HG03378 (cell line): ENCODE results near the gene LILRB4.
"Not testable (repeated sequence)": the region's sequence is repeated elsewhere in the genome, so short reads cannot be mapped to it uniquely, and the experiment has no call there.

Experiments used
- ATAC-seq: cut with Tn5 transposase; IDR thresholded peaks from one replicate; pipeline ENCODE4 v1.9.1; 2021; ENCODE audit warnings: mild to moderate bottlenecking, moderate library complexity; ENCODE audit not compliant: unreplicated experiment

LILRB4 gene

DNA sequence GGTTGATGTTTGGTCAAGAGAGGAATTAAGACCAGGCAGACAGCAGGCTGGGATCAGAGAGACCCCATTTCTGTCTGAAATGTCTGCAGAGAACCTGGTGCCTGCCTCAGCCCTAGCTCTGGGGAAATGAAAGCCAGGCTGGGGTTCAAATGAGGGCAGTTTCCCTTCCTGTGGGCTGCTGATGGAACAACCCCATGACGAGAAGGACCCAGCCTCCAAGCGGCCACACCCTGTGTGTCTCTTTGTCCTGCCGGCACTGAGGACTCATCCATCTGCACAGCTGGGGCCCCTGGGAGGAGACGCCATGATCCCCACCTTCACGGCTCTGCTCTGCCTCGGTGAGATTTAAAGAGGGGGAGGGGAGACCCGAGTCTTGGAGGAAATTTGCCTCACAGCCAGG is at the start of gene LILRB4:
Gene LILRB4, plus strand, starts transcription at position 256 of the 400 bp plus-strand sequence. Its CDS starts 49 bp downstream, at position 305.
- no peak for ATAC-seq

GRCh38 chr19:54614726-54615125 is 48.1 kb upstream of the LILRB4 start:
- no peak for ATAC-seq

DNA sequence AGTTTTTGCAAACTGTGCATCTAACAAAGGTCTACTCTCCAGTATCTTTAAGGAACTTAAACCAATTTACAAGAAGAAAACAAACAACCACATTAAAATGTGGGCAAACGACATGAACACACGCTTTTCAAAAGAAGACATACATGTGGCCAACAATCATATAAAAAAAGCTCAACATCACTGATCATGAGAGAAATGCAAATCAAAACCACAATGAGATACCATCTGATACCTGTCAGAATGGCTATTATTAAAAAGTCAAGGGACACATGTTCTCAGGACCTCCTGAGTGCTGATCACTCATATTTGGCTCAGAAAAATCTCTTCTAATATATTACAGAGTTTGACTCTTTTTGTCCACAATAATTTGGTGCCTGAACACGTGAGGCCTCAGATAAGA is 46.7 kb upstream of the LILRB4 start:
- ATAC-seq: peak; percentile 39

DNA sequence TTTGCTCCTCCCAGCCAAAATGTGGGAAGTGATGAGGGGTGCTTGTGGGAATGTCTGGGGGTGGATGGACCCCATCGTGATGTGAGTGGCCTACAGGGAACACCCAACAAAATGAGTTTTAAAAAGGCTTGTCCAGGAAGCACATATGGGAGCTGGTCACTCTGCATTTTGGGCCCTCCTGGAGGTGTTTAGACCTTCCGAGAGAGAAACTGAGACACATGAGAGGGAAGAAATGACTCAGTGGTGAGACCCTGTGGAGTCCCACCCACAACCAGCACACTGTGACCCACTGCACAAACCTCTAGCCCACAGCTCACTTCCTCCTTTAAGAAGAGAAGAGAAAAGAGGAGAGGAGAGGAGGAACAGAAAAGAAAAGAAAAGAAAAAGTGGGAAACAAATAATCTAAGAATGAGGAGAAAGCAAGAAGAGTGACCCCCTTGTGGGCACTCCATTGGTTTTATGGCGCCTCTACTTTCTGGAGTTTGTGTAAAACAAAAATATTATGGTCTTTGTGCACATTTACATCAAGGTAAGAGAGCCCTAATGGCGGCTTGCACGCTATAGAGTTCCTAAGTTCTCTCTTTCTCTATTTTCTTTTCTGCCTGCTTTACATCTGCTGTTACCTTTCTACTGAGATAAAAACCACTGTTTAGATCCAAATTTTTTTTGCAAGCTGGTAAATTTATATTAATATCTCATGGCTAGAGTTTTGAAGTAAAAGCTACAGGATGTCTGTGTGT is 45.8 kb upstream of the LILRB4 start:
- ATAC-seq: peak; percentile 79

GRCh38 chr19:54620464-54620863 is 42.3 kb upstream of the LILRB4 start:
- ATAC-seq: no peak

GRCh38 chr19:54622431-54622830 is 40.4 kb upstream of the LILRB4 start:
- no peak for ATAC-seq

DNA sequence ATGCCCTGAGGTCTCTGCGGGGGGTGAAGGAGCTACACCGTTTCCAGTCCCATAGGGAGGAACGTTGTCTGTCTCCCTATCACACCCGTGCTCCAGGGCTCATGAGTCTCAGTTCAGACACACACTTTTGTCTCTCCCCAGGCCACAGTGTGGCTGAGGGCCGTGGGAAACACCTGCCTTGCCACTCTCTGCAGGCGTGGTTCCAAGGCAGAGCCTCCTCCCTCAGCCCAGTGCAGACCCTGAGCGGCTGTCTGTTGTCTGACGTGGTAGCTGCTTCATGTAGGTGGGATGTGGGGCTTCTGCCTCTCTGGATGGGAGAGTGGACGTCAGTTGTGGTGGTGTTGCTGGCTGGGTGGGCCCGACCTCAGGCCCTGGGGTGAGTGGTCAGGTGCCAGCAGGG is 38.6 kb upstream of the LILRB4 start:
- ATAC-seq: not testable (repeated sequence)

DNA sequence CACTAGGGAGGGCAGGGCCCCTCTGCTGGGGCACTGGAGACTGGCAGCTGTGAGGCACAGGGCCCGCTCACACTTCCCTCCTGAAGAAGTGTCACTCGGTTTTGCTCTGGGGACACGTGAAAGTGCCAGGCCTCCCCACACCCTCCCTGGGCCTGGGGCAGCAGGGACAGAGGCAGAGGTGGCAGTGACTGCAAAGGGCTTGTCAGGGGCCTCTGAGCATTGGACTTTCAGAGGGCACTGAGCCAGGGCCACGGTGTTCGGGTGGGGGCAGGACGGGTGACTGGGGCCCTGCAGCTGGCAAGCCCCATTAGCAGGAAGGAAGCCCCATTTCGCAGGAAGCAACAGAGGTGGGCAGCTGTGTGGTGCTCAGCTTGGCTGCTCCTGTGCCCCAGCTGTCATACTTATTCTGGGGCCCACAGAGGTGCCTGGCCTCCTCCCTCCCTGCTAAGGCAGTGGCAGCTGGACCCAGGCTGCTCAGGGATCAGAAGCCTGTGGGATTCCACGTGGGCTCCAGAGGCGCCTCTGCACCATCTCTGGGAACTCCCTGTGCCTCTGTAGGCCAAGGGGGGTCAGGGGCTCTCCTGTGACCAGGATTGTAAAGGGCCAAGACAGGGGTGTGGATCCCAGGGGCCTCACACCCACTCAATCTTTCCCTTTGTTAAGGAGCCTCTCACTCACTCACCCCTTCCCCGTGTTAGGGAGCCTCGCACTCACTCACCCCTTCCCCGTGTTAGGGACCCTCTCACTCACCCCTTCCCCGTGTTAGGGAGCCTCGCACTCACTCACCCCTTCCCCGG is 37.7 kb upstream of the LILRB4 start:
- ATAC-seq: not testable (repeated sequence)

DNA sequence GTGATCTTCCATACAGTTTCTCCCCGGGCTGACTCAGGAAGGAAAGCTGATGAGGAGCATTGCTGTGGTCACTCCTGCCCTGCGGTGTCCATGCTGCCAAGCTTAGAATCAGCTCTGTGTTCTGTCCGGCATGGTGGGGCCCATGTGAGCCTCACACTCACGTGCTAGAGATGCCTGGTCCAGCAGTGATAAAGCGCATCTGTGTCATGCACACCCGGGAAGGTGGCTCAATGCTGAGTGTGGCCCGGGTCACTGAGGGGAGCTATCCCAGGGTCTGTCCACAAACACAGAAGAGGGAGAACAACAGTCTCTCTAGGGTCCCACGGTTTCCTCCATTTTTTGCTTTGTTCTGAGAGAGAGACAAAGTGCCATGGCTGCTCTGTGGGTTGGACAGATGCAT is 36.0 kb upstream of the LILRB4 start:
- ATAC-seq: no peak

DNA sequence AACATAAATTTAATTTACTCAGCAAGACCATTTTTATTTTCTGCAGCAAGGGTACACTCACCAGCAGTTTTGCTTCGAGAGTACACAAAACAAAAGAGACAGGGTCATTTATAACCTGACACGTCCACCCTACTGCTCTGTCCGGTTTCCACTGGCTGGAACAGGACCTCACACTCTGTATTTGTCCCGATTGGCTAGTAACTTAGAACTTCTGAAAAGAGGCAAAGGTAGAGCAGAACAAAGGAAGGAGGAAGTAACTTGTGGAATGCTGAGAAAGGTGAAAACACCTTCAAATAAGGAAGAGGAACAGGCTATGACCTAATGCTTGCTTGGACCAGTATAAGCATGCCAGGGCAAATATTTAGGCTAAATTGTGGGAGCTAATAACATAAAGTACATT is 34.9 kb upstream of the LILRB4 start:
- ATAC-seq: not testable (repeated sequence)

DNA sequence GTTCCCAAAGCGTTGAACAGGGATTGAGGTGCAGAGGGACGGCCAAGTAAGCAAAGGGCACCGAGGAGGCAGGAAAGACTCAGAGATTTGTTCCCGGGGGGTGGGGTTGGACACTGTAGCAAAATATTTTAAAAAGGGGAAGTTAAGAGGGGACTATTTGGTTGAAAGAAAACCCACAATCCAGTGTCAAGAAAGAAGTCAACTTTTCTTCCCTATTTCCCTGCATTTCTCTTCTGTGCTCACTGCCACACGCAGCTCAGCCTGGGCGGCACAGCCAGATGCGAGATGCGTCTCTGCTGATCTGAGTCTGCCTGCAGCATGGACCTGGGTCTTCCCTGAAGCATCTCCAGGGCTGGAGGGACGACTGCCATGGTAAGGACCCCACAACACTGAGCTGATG is 32.5 kb upstream of the LILRB4 start, which contains the start of gene LILRB1:
Gene LILRB1, plus strand, starts transcription at position 223 of the 400 bp plus-strand sequence. CDS start 590 bp downstream, outside the sequence.
- not testable (repeated sequence) for ATAC-seq

GRCh38 chr19:54630782-54631181 is 32.0 kb upstream of the LILRB4 start:
- no peak for ATAC-seq

GRCh38 chr19:54631489-54632337 is 31.1 kb upstream of the LILRB4 start:
- ATAC-seq: not testable (repeated sequence)

GRCh38 chr19:54632517-54632916 is 30.3 kb upstream of the LILRB4 start:
- not testable (repeated sequence) for ATAC-seq

- ATAC-seq: no peak
These were observed 29.4 kb upstream of the LILRB4 start for GRCh38 chr19:54633401-54633800.

DNA sequence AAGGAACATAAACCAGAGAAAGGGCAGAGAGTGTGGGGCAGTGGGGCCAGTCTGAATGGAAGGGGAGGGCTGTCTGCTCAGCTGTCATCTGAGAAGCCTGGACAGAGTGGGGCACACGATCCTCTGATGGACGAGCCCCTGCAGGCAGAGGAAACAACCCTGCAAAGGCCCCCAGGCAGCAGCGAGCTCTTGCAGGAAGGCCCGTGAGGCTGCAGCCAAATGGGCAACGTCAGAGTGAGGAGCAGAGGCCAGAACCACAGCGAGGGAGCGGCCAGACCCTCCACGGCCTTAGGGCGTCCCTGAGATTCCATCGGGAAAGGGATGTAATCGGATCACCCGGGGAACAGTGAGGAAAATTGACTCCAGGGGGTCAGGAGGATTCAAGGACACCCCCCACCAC is 26.7 kb upstream of the LILRB4 start:
- ATAC-seq: not testable (repeated sequence)

DNA sequence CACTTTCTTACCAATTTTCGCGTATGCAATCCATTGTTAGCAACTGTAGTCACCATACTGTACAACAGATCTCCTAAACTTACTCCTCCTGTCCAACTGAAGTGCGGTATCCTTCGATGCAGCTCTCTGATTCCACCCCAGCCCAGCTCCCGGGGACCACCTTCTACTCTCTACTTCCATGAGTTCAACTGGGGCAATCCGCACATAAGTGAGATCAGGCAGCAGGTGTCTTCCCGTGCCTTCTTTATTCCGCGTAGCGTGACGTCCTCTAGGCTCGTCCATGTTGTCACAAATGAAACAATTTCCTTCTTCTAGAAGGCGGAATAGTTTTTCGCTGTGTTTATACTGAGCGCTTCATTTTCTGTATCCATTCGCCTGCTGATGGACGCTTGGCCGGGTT is 24.1 kb upstream of the LILRB4 start:
- no peak for ATAC-seq

- not testable (repeated sequence) for ATAC-seq
These were observed 19.8 kb upstream of the LILRB4 start for GRCh38 chr19:54642953-54643352.

- ATAC-seq: not testable (repeated sequence)
These were observed 19.2 kb upstream of the LILRB4 start for GRCh38 chr19:54643583-54643982.

- no peak for ATAC-seq
These were observed 18.7 kb upstream of the LILRB4 start for GRCh38 chr19:54644056-54644455.

- ATAC-seq: no peak
These were observed 16.4 kb upstream of the LILRB4 start for GRCh38 chr19:54646331-54646841.
